GM06990 (cell line): ENCODE measurements around the gene TNS1.

Experiments
- DNase-seq: peaks from one replicate; pipeline ENCODE4 v3.0.0-alpha.2; 2011; ENCODE audit not compliant: insufficient read length; ENCODE audit errors: extremely low read depth
- H3K27me3 ChIP-seq: replicated peaks from 2 replicates; pipeline ENCODE4 v1.6.0; 2011; ENCODE audit warnings: low read length; ENCODE audit not compliant: control insufficient read depth, insufficient read depth
- H3K36me3 ChIP-seq: 2 replicates; pipeline ENCODE4 v1.5.1; 2011; ENCODE audit warnings: low read length; ENCODE audit not compliant: control insufficient read depth, insufficient read depth
- H3K4me3 ChIP-seq: replicated peaks from 2 replicates; pipeline ENCODE4 v1.5.1; 2011; ENCODE audit warnings: low read depth, mild to moderate bottlenecking, control low read depth, low read length
- CTCF ChIP-seq: IDR thresholded peaks from 2 replicates; pipeline ENCODE4 v1.5.1; 2011; ENCODE audit warnings: low read length, control low read depth, mild to moderate bottlenecking, inconsistent platforms; ENCODE audit not compliant: insufficient read depth, poor library complexity, severe bottlenecking

TNS1 gene

GRCh38 chr2:217784996-217785543, 217.7 kb downstream of the TNS1 start:
- DNase-seq = no peak
- Histone ChIP-seq H3K27me3 (no peaks in the 10 kb centered on the region), H3K36me3 (no peaks in the 10 kb centered on the region), H3K4me3 (no peak overlapping the region)
- TF ChIP-seq CTCF = no peak

GRCh38 chr2:217783243-217783642, 219.6 kb downstream of the TNS1 start:
- no peak for DNase-seq
- Histone ChIP-seq H3K27me3 (no peaks in the 10 kb centered on the region), H3K4me3 (no peak overlapping the region), H3K36me3 (no peaks in the 10 kb centered on the region)
- TF ChIP-seq CTCF = no peak

GRCh38 chr2:217777906-217778305, 224.9 kb downstream of the TNS1 start:
- DNase-seq = no peak
- H3K4me3 ChIP-seq = no peak overlapping the region
- no peak for TF ChIP-seq CTCF
- H3K27me3 ChIP-seq = peaks cover 1% of the 10 kb centered on the region; the same call in 1 of the 2 replicates
- H3K36me3 ChIP-seq = no peaks in the 10 kb centered on the region

- no peak for TF ChIP-seq CTCF
- DNase-seq = no peak
- Histone ChIP-seq H3K27me3 (peaks cover 1% of the 10 kb centered on the region; the same call in 1 of the 2 replicates), H3K36me3 (no peaks in the 10 kb centered on the region), H3K4me3 (no peak overlapping the region)
Measured at GRCh38 chr2:217776631-217777030, 226.2 kb downstream of the TNS1 start.

GRCh38 chr2:217775920-217776503, 226.8 kb downstream of the TNS1 start:
- DNase-seq = no peak
- no peaks in the 10 kb centered on the region for H3K36me3 ChIP-seq
- peaks cover 1% of the 10 kb centered on the region; the same call in 1 of the 2 replicates for H3K27me3 ChIP-seq
- no peak overlapping the region for H3K4me3 ChIP-seq
- no peak for TF ChIP-seq CTCF
